GM20000 (cell line): ENCODE measurements around the gene CORO1C.

ENCODE experiments used
- DNase-seq: peaks from one replicate; pipeline ENCODE4 v3.0.0; 2012; ENCODE audit warnings: low spot score
- CTCF ChIP-seq: IDR thresholded peaks from 2 replicates; pipeline ENCODE4 v1.5.1; 2012; ENCODE audit warnings: mild to moderate bottlenecking, control low read depth; ENCODE audit errors: extremely low read depth, missing control alignments

The CORO1C gene

GRCh38 chr12:108629151-108629550 lies 102.2 kb downstream of the CORO1C start:
- no peak for TF ChIP-seq CTCF
- DNase-seq = no peak

- DNase-seq = no peak
- TF ChIP-seq CTCF = no peak
These were observed 104.0 kb downstream of the CORO1C start for GRCh38 chr12:108627134-108627920.

GRCh38 chr12:108625228-108625627 lies 106.1 kb downstream of the CORO1C start:
- TF ChIP-seq CTCF = no peak
- no peak for DNase-seq

- TF ChIP-seq CTCF = no peak
- DNase-seq = no peak
These were observed 107.7 kb downstream of the CORO1C start for GRCh38 chr12:108623577-108623976.

- TF ChIP-seq CTCF = no peak
- no peak for DNase-seq
These were observed 108.3 kb downstream of the CORO1C start for GRCh38 chr12:108622921-108623514.

GRCh38 chr12:108622421-108622820 lies 108.9 kb downstream of the CORO1C start:
- no peak for TF ChIP-seq CTCF
- no peak for DNase-seq

- TF ChIP-seq CTCF = no peak
- no peak for DNase-seq
These were observed 110.2 kb downstream of the CORO1C start for GRCh38 chr12:108621161-108621560.
